NCI-H2081 (cell line): ENCODE measurements around the gene HECTD4.
"Not testable (repeated sequence)": the region's sequence is repeated elsewhere in the genome, so short reads cannot be mapped to it uniquely, and the experiment has no call there.

Experiments
- DNase-seq, 2 experiments: peaks; one replicate each; lab custom pipeline; 2025; lab: John Stamatoyannopoulos, UW

Gene HECTD4

GRCh38 chr12:112407683-112408082, 25.5 kb upstream of the HECTD4 start:
- DNase-seq, result not testable (repeated sequence)

GRCh38 chr12:112406519-112407488, 24.6 kb upstream of the HECTD4 start:
- DNase-seq, result no peak

GRCh38 chr12:112401903-112402498, 19.8 kb upstream of the HECTD4 start:
- DNase-seq, result no peak

DNA sequence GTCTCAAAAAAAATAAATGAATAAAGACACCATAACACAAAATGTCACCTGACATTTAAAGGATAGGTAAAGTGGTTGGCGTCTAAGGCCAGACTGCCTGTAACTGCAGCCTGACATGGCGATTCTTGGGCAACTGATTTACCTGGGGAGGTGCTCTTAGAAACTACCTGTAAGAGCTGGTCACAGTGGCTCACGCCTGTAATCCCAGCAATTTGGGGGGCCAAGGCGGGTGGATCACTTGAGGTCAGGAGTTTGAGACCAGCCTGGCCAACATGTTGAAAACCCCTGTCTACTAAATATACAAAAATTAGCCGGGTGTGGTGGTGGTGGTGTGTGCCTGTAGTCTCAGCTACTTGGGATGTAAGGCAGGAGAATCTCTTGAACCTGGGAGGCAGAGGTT, 18.8 kb upstream of the HECTD4 start:
- no peak for DNase-seq

GRCh38 chr12:112393328-112393727, 11.1 kb upstream of the HECTD4 start:
- peak in 1 of 2 experiments; percentile 28 for DNase-seq

DNA sequence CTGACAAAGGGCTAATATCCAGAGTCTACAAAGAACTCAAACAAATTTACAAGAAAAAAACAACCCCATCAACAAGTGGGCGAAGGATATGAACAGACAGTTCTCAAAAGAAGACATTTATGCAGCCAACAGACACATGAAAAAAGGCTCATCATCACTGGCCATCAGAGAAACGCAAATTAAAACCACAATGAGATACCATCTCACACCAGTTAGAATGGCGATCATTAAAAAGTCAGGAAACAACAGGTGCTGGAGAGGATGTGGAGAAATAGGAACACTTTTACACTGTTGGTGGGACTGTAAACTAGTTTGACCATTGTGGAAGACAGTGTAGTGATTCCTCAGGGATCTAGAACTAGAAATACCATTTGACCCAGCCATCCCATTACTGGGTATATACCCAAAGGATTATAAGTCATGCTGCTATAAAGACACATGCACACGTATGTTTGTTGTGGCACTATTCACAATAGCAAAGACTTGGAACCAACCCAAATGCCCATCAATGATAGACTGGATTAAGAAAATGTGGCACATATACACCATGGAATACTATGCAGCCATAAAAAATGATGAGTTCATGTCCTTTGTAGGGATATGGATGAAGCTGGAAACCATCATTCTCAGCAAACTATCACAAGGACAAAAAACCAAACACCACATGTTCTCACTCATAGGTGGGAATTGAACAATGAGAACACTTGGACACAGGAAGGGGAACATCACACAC, 7.9 kb upstream of the HECTD4 start:
- DNase-seq, result not testable (repeated sequence)

DNA sequence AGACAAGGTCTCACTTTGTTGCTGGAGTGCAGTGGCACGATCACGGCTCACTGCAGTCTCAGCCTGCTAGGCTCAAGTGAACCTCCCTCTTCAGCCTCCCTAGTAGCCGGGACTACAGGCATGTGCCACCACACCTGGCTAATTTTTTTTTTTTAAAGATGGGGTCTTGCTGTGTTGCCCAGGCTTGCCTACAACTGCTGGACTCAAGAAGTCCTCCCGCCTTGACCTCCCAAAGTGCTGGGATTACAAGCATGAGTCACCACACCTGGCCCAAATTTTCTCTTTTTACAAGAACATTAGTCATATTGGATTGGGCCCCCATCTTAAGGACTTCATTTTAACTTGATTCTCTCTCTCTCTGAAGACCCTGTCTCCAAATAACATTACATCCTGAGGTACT, 7.0 kb upstream of the HECTD4 start:
- DNase-seq, result no peak

GRCh38 chr12:112386726-112387125, 4.5 kb upstream of the HECTD4 start:
- no peak for DNase-seq

DNA sequence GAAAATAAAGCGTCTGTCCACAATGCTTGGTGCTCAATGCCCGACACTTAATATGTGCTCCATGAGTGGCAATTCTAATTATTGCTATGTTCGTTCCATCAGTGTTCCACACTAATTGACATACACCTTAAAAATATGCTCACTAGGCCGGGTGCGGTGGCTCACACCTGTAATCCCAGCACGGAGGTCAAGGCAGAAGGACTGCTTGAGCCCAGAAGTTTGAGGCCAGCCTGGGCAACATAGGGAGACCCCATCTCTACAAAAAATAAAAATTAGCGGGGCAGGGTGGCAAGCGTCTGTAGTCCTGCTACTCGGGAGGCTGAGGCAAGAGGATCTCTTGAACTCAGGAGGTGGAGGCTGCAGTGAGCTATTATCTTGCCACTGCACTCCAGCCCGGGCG, 635 bp upstream of the HECTD4 start:
- no peak for DNase-seq

- DNase-seq, result peak in 1 of 2 experiments; percentile 40
These were observed 787 bp downstream of the HECTD4 start for GRCh38 chr12:112381406-112381882.

DNA sequence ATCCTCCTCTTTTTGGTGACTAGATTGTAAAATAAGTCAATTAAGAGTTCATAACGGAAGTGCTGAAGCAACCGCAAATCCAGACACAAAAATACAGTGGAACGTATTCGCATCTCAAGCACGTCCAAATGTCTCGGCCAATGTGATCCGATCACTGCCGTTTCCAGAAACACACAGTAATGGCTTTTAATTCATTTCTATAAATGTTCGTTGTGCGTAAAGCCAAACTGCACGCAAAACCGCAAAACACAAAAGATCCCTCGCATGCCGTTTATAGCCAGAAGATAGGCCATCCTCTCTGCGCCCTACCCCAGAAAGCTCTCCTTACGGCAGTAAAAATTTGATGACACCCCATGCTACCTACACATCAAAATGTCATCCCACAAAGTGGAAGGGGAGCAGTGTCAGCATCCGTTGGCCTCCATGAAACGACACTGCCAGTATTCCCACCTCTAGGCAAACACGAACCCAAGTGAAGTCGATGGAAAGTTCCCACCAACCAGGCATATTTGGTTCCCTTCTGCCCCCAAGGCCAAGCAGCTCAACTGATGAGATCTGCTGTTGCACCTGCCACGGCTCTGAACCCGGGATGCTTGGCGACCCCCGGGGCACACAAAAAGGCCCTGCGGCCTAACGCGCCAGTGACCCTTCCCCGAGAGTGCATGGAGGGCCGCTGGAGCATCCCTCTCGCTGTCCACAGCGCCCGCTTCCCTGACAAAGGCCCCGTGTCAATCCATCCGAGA, 1.4 kb downstream of the HECTD4 start:
- peak in 1 of 2 experiments; percentile 25 for DNase-seq

DNA sequence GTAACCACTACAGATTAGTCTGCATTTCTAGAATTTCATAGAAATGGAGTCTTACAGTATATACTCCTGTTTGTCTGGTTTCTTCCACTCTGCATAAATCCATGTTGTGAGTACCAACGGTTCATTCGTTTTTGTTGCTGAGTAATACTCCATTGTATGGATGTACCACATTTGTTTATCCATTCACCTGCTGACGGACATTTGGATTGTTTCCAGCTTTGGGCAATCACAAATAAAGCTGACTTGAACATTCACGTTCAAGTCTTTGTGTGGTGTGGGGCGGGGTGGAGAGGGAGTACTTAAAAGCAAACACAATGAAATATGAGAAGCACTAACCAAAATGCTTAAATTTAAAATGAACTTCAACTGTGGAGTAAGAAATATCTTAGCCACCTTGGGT, 7.1 kb downstream of the HECTD4 start:
- peak in 1 of 2 experiments; percentile 15 for DNase-seq

DNA sequence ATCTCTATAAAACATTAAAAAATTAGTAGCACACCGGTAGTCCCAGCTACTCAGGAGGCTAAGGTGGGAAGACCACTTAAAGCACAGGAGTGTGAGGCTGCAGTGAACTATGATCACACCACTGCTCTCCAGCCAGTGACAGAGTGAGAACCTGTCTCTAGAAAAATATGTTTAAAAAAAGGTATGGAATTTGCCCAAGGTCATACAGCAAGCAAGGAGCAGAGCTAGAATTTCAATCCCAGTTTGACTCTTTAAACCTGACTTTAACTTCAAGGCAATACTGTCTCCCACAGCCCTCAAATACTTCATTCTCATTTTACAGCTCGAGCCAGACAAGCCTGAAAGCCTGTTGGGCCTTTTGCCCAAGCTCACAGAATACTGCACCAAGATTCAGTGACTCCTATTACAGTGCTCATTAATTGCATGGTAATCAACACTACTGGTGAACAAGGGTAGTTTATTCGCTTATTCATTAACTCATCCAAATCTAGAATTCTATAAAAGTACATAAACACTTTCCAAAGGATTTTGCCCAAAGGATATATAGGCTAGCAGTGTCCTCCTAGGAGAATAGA, 8.0 kb downstream of the HECTD4 start:
- DNase-seq, result no peak

- DNase-seq, result no peak
These were observed 11.2 kb downstream of the HECTD4 start for GRCh38 chr12:112370868-112371510.

DNA sequence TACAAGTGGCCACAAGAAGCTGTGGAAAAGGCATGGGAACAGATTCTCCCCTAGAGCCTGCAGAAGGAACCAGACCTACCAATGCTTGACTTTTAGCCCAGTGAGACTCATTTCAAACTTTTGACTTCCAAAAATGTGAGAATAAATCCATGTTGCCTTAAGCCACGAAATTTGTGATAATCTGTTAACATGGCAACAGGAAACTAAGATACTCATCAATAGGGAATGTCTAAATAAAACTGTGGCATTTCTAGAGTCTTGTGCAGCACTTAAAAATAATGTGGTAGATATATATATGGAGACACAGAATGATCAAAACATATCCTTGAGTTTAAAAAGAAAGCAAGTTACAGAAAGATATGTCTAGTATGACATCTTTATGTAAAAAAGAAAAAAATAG, 12.0 kb downstream of the HECTD4 start:
- DNase-seq, result no peak

GRCh38 chr12:112368856-112369255, 13.4 kb downstream of the HECTD4 start:
- no peak for DNase-seq

DNA sequence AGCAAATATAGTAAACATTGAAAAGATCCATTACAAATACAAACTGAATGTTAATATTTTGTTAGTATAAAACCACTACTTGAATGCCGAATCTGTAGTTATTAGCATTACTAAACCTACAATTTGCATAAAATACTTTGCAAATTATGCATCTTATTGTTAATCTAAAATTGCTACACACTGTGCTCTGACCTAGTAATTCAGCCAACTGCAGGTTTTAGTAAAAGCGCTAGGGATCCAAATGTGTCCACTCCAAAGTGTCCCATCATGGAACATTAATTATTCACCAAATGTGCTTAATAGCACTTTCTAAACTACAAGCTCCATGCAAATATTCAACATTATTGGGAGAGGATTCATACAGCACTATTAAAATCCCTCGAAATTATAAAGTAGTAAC, 14.3 kb downstream of the HECTD4 start:
- DNase-seq, result no peak

DNA sequence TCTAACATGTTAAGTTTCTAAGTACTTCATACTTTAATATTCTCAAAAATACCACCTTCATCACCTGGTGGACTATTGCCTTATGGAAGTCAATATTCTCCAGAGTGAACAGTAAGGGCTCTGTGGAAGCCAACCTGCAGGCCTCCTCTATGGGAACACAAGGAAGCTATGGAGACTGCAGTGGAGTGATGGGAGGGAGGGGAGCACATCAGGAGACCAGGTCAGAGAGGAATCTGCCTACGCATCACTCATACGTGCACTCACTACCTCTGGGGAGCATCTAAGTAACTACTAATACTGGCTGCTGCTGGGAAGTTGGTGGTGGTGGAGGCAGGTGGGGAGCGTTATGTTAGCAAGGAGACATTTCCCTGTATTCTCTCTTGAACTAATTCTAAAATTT, 19.9 kb downstream of the HECTD4 start:
- no peak for DNase-seq

GRCh38 chr12:112361271-112361670, 21.0 kb downstream of the HECTD4 start:
- DNase-seq, result no peak

DNA sequence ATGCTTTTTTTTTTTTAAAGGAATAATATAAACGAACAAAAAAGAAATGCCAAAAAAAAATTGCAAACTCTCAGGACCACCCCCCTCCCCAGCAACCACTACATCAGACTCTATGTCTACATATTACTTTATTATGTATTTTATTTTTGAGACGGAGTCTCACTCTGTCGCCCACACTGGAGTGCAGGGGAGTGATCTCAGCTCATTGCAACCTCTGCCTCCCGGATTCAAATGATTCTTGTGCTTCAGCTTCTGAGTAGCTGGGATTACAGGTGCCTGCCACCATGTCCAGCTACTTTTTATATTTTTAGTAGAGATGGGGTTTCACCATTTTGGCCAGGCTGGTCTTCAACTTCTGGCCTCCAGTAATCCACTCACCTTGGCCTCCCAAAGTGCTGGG, 22.9 kb downstream of the HECTD4 start:
- no peak for DNase-seq

DNA sequence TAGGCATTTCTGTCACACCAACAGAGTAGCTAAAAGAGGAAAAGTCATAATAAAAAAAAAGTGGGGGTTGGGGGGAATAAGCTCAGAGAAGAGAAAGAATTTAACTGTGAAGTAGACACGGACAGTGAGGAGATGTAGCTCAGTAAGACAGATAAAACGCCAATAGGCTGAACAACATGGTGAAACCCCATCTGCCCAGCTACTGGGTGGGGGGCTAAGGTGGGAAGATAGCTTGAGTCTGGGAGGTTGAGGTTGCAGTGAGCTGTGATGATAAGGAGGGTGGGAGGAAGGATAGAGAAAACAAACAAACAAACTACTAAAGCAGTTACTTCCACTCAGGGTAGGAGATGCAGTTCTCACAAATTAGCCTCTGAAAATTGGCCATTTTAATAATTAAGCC, 25.0 kb downstream of the HECTD4 start:
- no peak for DNase-seq
